Stimulated activated naive CD4-positive, alpha-beta T cell treated with Interleukin-2 at 50 U/mL for 16 hours (primary cell): ENCODE measurements around the gene RAD18.

Source experiments
- DNase-seq: peaks from one replicate; lab custom pipeline; 2025; lab: John Stamatoyannopoulos, UW

Gene RAD18

GRCh38 chr3:8985411-8985831 is 22.1 kb upstream of the RAD18 start:
- DNase-seq: no peak

GRCh38 chr3:8984526-8984925 is 21.3 kb upstream of the RAD18 start:
- no peak for DNase-seq

GRCh38 chr3:8984081-8984480 is 20.8 kb upstream of the RAD18 start:
- DNase-seq: no peak

GRCh38 chr3:8983591-8983990 is 20.3 kb upstream of the RAD18 start:
- DNase-seq: no peak

- DNase-seq: no peak
These were observed 19.8 kb upstream of the RAD18 start for GRCh38 chr3:8983026-8983425.

- no peak for DNase-seq
These were observed 19.2 kb upstream of the RAD18 start for GRCh38 chr3:8982509-8982908.

- no peak for DNase-seq
These were observed 18.4 kb upstream of the RAD18 start for GRCh38 chr3:8981700-8982099.

- DNase-seq: no peak
These were observed 18.0 kb upstream of the RAD18 start for GRCh38 chr3:8981296-8981695.

- DNase-seq: no peak
These were observed 17.5 kb upstream of the RAD18 start for GRCh38 chr3:8980756-8981257.

GRCh38 chr3:8979262-8979661 is 16.0 kb upstream of the RAD18 start:
- DNase-seq: no peak

- no peak for DNase-seq
These were observed 15.3 kb upstream of the RAD18 start for GRCh38 chr3:8978551-8978950.

- DNase-seq: no peak
These were observed 13.4 kb upstream of the RAD18 start for GRCh38 chr3:8976540-8977182.

GRCh38 chr3:8975081-8976020 is 12.1 kb upstream of the RAD18 start:
- no peak for DNase-seq

- DNase-seq: no peak
These were observed 11.2 kb upstream of the RAD18 start for GRCh38 chr3:8974458-8974857.

- DNase-seq: no peak
These were observed 9.4 kb upstream of the RAD18 start for GRCh38 chr3:8972639-8973038.

- peak; percentile 55 for DNase-seq
These were observed 7.8 kb upstream of the RAD18 start for GRCh38 chr3:8970971-8971589.

GRCh38 chr3:8969241-8969640 is 6.0 kb upstream of the RAD18 start:
- no peak for DNase-seq

GRCh38 chr3:8968375-8968882 is 5.2 kb upstream of the RAD18 start:
- DNase-seq: no peak

GRCh38 chr3:8967553-8967952 is 4.3 kb upstream of the RAD18 start:
- no peak for DNase-seq

GRCh38 chr3:8966820-8967348 is 3.6 kb upstream of the RAD18 start:
- DNase-seq: no peak

- no peak for DNase-seq
These were observed 3.0 kb upstream of the RAD18 start for GRCh38 chr3:8966150-8966819.
